BJ (cell line): ENCODE results near the gene MLX. TPM values are rescaled to one million over a fixed set of nuclear protein-coding genes. Genes with fewer than 3 reads are reported as not detected.

ENCODE experiments used
- CTCF ChIA-PET: fragments of 350-600 bp; formaldehyde crosslinking; extraction: SDS; loops from one replicate; lab custom pipeline; 2021; ENCODE audit warnings: antibody characterized with exemption, inconsistent platforms; lab: Yijun Ruan, JAX
- POLR2A ChIA-PET: fragments of 300-600 bp; sonication (Branson Sonifier 250); formaldehyde crosslinking; extraction: SDS; loops from one replicate; lab custom pipeline; 2021; ENCODE audit warnings: antibody characterized with exemption; lab: Charles Lee
- DNase-seq: peaks from one replicate; pipeline ENCODE4 v3.0.0-alpha.2; 2011; ENCODE audit warnings: low read depth
- H3K27me3 ChIP-seq: 2 replicates; pipeline ENCODE4 v1.6.0; 2011; ENCODE audit warnings: low read length; ENCODE audit not compliant: control insufficient read depth, insufficient read depth
- H3K36me3 ChIP-seq: 2 replicates; pipeline ENCODE4 v1.5.1; 2011; ENCODE audit warnings: low read length; ENCODE audit not compliant: control insufficient read depth, insufficient read depth
- H3K4me3 ChIP-seq: 2 replicates; pipeline ENCODE4 v1.5.1; 2011; ENCODE audit warnings: low read depth, mild to moderate bottlenecking, control low read depth, low read length
- CTCF ChIP-seq: IDR thresholded peaks from 2 replicates; pipeline ENCODE4 v1.5.1; 2011; ENCODE audit warnings: low read depth, mild to moderate bottlenecking, control low read depth, inconsistent platforms, low read length, moderate library complexity; ENCODE audit not compliant: insufficient read depth
- polyA plus RNA-seq: library from polyadenylated mRNA; depleted of rRNA; stranded (reverse); fragments of >200 nt; gene quantifications from 2 replicates; pipeline ENCODE4 v1.2.3, GENCODE V29; 2011

The MLX gene
- polyA plus RNA-seq, 1 experiment = 50.1 TPM

- ChIA-PET CTCF (interaction anchor here (1.8 kb wide), 1 partner anchor 13 kb away, joined by 12 read pairs; the partner anchor contains the start of gene PSMC3IP), POLR2A (no interaction called here)
- TF ChIP-seq CTCF = no peak
- Histone ChIP-seq H3K36me3 (peaks cover 15% of the 10 kb centered on the region), H3K4me3 (no peak overlapping the region), H3K27me3 (no peaks in the 10 kb centered on the region)
- no peak for DNase-seq
Measured at GRCh38 chr17:42590886-42591285, 24.0 kb downstream of the MLX start.

DNA sequence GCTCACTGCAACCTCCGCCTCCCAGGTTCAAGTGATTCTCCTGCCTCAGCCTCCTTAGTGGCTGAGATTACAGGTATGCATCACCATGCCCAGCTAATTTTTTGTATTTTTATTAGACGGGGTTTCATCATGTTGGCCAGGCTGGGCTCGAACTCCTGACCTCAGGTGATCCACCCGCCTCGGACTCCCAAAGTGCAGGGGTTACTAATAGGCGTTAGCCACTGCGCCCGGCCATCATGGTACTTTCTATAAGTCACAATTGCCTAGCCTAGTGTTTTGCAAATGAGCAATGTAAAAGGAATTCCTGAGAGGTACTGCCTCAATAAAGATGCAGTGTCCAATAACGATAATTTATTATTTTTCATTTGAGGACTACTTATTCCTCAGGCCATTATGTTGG is 24.5 kb downstream of the MLX start:
- POLR2A ChIA-PET = no interaction called here
- H3K36me3 ChIP-seq = peaks cover 12% of the 10 kb centered on the region
- no peaks in the 10 kb centered on the region for H3K27me3 ChIP-seq
- no peak for TF ChIP-seq CTCF
- CTCF ChIA-PET = interaction anchor here (0.9 to 1.7 kb wide), 2 partner anchors 13 to 86 kb away, joined by 4 read pairs; no protein-coding TSS in a partner anchor
- H3K4me3 ChIP-seq = no peak overlapping the region
- no peak for DNase-seq

GRCh38 chr17:42596386-42596785 is 29.5 kb downstream of the MLX start:
- CTCF ChIA-PET = no interaction called here
- Histone ChIP-seq H3K27me3 (no peaks in the 10 kb centered on the region), H3K36me3 (peaks cover 2% of the 10 kb centered on the region), H3K4me3 (no peak overlapping the region)
- POLR2A ChIA-PET = no interaction called here
- no peak for TF ChIP-seq CTCF
- no peak for DNase-seq

DNA sequence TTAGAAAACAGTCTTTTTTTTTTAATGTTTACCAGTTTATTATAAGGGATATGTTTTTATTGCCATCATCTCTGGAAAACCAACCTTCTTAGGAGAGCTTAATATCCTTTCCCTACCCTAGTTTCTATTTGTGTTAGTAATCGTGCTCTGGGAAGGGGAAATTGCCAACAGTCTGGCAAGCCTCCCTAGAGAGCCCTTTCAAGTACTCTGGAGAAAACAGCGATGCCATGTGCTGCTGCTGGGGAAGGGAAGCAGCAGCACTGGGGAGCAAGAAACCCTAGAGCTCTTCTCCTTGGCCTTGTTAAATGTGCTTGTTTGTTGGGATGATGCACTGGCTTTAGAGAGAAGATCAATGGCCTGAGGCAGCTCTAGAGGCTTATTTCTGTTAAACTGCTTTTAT is 32.0 kb downstream of the MLX start:
- Histone ChIP-seq H3K36me3 (peaks cover 2% of the 10 kb centered on the region), H3K27me3 (no peaks in the 10 kb centered on the region), H3K4me3 (no peak overlapping the region)
- CTCF ChIA-PET = interaction anchor here (0.7 to 3.2 kb wide), 2 partner anchors 11 to 21 kb away, joined by 3 to 20 read pairs; partner anchors contain the start of gene PSMC3IP
- no peak for DNase-seq
- POLR2A ChIA-PET = no interaction called here
- TF ChIP-seq CTCF = no peak

GRCh38 chr17:42603318-42603717 is 36.4 kb downstream of the MLX start:
- CTCF ChIA-PET = no interaction called here
- TF ChIP-seq CTCF = no peak
- DNase-seq = no peak
- no peaks in the 10 kb centered on the region for H3K27me3 ChIP-seq
- POLR2A ChIA-PET = no interaction called here
- no peak overlapping the region for H3K4me3 ChIP-seq
- peaks cover 1% of the 10 kb centered on the region; the same call in 1 of the 2 replicates for H3K36me3 ChIP-seq
